Large intestine (tissue), 1 donor: ENCODE data around the gene PCAT6. TPM values are rescaled to one million over a fixed set of nuclear protein-coding genes. Genes with fewer than 3 reads are reported as not detected.

Source experiments
- polyA plus RNA-seq: library from polyadenylated mRNA; unstranded; fragments of 120-200 nt; gene quantifications from one replicate; pipeline ENCODE4 v1.2.1, GENCODE V29; 2013

PCAT6 gene
- polyA plus RNA-seq, 1 donor, result 2.1 TPM

Other genes starting within 250 kb of the PCAT6 start
- gene SYT2, start 100.5 kb upstream of the PCAT6 start, polyA plus RNA-seq, result 1.4 TPM
- 39.7 TPM for gene KDM5B, start 2.5 kb upstream of the PCAT6 start, polyA plus RNA-seq
- gene RABIF, start 78.2 kb downstream of the PCAT6 start, polyA plus RNA-seq, result 11.1 TPM
- 25.9 TPM for gene KLHL12, start 116.3 kb downstream of the PCAT6 start, polyA plus RNA-seq
- 73.8 TPM for gene ADIPOR1, start 147.4 kb downstream of the PCAT6 start, polyA plus RNA-seq
- gene CYB5R1, start 156.3 kb downstream of the PCAT6 start, polyA plus RNA-seq, result 32.1 TPM
- 58.8 TPM for gene TMEM183A, start 196.4 kb downstream of the PCAT6 start, polyA plus RNA-seq
- gene PPFIA4, start 215.5 kb downstream of the PCAT6 start, polyA plus RNA-seq, result 4.1 TPM